AG04450 (cell line): ENCODE data around the gene STX12. TPM values are rescaled to one million over a fixed set of nuclear protein-coding genes. Genes with fewer than 3 reads are reported as not detected.
"Not testable (repeated sequence)": the region's sequence is repeated elsewhere in the genome, so short reads cannot be mapped to it uniquely, and the experiment has no call there.

ENCODE experiments used
- CTCF ChIA-PET: fragments of 300-600, 350-600 bp; formaldehyde crosslinking; extraction: SDS; loops from one replicate; lab custom pipeline; 2022; ENCODE audit warnings: antibody characterized with exemption, inconsistent platforms; lab: Charles Lee
- POLR2A ChIA-PET: fragments of 350-600 bp; formaldehyde crosslinking; extraction: SDS; loops from one replicate; lab custom pipeline; 2021; ENCODE audit warnings: antibody characterized with exemption, inconsistent platforms; lab: Yijun Ruan, JAX
- DNase-seq: peaks from one replicate; pipeline ENCODE4 v3.0.0-alpha.2; 2011; ENCODE audit warnings: low read depth, low spot score
- H3K27ac ChIP-seq: one replicate; pipeline ENCODE4 v1.5.1; 2012; ENCODE audit warnings: low read depth, low read length, control low read depth
- H3K27me3 ChIP-seq: one replicate; pipeline ENCODE4 v1.6.0; 2012; ENCODE audit warnings: low read length; ENCODE audit not compliant: control insufficient read depth, insufficient read depth
- H3K4me3 ChIP-seq: 2 replicates; pipeline ENCODE4 v1.5.1; 2011; ENCODE audit warnings: mild to moderate bottlenecking, low read depth, low read length, control low read depth
- H3K9me3 ChIP-seq: 2 replicates; pipeline ENCODE4 v1.5.1; 2012; ENCODE audit warnings: low read length; ENCODE audit not compliant: control insufficient read depth, insufficient read depth
- polyA plus RNA-seq: library from polyadenylated mRNA; depleted of rRNA; stranded (reverse); fragments of >200 nt; gene quantifications from 2 replicates; pipeline ENCODE4 v1.2.3, GENCODE V29; 2011
- TF ChIP-seq, protein P1 (sequence below): IDR thresholded peaks from 2 replicates; pipeline ENCODE4 v1.5.1; 2011; ENCODE audit warnings: low read depth, low read length, control low read depth, inconsistent platforms

The STX12 gene
- polyA plus RNA-seq, 1 experiment, result 42.6 TPM

DNA sequence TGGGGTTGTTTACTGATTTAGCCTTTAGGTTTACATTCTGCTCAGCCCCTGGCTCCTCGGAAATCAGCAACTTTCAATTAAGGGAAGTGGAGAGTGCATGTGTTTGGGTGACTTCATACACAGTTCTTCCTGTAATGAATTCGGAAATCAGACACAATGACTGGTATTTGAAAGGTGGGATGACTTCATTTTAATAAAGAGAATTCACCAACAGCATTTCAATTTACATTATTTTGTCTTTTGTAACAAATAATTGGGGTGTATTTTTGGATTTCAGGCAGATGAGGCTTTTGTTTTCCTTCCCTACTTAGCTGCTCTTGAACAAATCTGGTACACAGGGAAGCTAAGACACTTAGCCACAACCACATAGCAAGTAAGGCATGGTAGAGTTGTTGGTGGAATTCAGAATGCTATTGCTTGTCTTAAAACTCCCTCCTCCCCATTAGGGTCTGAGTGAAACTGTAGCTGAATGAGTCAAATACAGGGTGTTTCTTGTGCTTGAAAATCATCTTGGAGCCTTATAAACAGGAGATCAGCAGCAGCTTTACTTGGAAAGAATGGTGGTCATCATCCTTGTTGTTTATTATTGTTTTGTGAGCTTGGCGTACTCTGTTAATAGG is 917 bp downstream of the STX12 start:
- Histone ChIP-seq H3K9me3 (no peaks in the 10 kb centered on the region; the same call in 1 of the 2 replicates), H3K27ac (peak overlapping the region; percentile 79), H3K4me3 (peak overlapping the region; percentile 99), H3K27me3 (no peaks in the 10 kb centered on the region)
- TF ChIP-seq, protein P1, sequence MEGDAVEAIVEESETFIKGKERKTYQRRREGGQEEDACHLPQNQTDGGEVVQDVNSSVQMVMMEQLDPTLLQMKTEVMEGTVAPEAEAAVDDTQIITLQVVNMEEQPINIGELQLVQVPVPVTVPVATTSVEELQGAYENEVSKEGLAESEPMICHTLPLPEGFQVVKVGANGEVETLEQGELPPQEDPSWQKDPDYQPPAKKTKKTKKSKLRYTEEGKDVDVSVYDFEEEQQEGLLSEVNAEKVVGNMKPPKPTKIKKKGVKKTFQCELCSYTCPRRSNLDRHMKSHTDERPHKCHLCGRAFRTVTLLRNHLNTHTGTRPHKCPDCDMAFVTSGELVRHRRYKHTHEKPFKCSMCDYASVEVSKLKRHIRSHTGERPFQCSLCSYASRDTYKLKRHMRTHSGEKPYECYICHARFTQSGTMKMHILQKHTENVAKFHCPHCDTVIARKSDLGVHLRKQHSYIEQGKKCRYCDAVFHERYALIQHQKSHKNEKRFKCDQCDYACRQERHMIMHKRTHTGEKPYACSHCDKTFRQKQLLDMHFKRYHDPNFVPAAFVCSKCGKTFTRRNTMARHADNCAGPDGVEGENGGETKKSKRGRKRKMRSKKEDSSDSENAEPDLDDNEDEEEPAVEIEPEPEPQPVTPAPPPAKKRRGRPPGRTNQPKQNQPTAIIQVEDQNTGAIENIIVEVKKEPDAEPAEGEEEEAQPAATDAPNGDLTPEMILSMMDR, result no peak
- DNase-seq, result no peak
- ChIA-PET CTCF (interaction anchor here (1.1 kb wide), 1 partner anchor 105 kb away, joined by 3 read pairs; no protein-coding TSS in a partner anchor), POLR2A (interaction anchor here (1.6 to 2.2 kb wide), 4 partner anchors 11 to 102 kb away, joined by 5 to 27 read pairs (median 15); partner anchors contain the start of genes FAM76A, IFI6 and PPP1R8)

DNA sequence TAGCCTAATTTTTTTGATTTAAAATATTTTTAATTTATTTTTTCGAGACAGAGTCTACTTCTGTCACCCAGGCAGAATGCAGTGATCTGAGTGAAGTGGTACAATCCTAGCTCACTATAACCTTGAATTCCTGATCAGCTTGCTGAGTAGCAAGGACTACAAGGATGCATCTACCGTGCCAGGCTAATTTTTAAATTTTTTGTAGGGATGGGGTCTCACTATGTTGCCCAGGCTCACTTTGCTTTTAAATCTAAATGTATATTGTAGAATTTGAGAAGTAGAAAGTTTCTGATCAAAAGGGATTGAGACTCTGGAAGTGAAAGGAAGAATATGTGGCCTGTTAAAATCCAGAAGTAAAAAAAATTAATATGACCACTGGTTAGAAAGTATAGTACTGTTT is 1.6 kb downstream of the STX12 start:
- Histone ChIP-seq H3K4me3 (peak overlapping the region; percentile 99), H3K27me3 (no peaks in the 10 kb centered on the region), H3K9me3 (no peaks in the 10 kb centered on the region; the same call in 1 of the 2 replicates), H3K27ac (peak overlapping the region; percentile 21)
- CTCF ChIA-PET, result interaction anchor here (0.9 to 1.1 kb wide), 2 partner anchors 105 to 112 kb away, joined by 3 read pairs; no protein-coding TSS in a partner anchor
- POLR2A ChIA-PET, result interaction anchor here (0.6 to 2.2 kb wide), 2 partner anchors 49 to 756 kb away, joined by 5 to 25 read pairs; partner anchors contain the start of gene FAM76A
- DNase-seq, result no peak
- TF ChIP-seq, protein P1, result no peak

DNA sequence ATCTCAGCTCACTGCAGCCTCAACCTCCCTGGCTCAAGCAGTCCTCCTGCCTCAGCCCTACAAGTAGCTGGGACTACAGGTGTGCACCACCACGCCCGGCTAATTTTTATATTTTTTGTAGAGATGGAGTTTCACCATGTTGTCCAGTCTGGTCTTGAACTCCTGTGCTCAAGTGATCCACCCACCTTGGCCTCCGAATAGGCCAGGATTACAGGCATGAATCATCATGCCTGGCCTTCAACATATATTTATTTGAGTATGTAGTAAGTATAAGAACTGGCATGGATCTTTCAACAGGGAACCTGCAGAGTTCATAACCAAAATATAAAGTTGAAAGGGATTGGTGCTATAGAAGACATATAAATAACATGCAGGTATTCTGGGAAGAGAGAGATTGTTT is 2.3 kb downstream of the STX12 start:
- CTCF ChIA-PET, result interaction anchor here (0.9 kb wide), 1 partner anchor 112 kb away, joined by 3 read pairs; no protein-coding TSS in a partner anchor
- not testable (repeated sequence) for H3K27me3 ChIP-seq, DNase-seq, H3K9me3 ChIP-seq, H3K27ac ChIP-seq, H3K4me3 ChIP-seq
- POLR2A ChIA-PET, result interaction anchor here (0.6 kb wide), 1 partner anchor 756 kb away, joined by 5 read pairs; no protein-coding TSS in a partner anchor

DNA sequence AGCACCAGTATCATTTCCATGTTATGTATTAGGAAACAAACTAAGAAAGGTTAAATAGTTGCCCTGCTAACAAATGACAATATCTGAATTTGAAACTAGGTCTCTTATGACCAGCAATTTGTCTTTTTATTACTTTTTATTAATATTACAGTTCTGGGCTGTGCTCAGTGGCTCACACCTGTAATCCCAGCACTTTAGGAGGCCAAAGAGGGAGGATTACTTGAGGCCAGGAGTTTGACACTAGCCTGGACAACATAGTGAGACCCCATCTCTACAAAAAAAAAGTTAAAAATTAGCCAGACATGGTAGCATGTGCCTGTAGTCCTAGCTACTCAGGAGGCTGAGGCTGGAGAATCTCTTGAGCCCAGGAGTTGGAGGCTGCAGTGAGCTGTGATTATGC is 3.3 kb downstream of the STX12 start:
- H3K4me3 ChIP-seq, DNase-seq, H3K27ac ChIP-seq, POLR2A ChIA-PET, H3K27me3 ChIP-seq, H3K9me3 ChIP-seq: not testable (repeated sequence)
- CTCF ChIA-PET, result interaction anchor here (0.9 kb wide), 1 partner anchor 107 kb away, joined by 4 read pairs; no protein-coding TSS in a partner anchor

DNA sequence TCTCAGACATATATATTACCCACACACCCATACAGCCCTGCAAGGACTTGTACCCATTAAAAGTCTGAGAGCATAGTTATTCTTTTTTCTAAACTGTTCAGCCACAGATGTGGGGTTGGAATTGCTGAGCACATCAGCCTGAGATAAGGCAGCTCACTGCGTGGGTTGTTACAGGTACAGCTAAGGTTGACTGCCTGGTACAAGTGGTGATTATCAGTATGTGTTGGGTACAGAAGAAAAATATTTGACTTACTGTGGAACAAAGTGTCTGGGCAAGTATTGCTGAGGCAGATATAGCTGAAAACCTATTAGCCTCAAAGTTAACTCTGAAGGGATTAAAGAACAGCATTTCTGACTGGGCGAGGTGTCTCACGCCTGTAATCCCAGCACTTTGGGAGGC is 5.0 kb downstream of the STX12 start:
- Histone ChIP-seq H3K27me3 (no peaks in the 10 kb centered on the region), H3K9me3 (no peaks in the 10 kb centered on the region; the same call in 1 of the 2 replicates), H3K27ac (no peak overlapping the region), H3K4me3 (no peak overlapping the region)
- POLR2A ChIA-PET, result no interaction called here
- DNase-seq, result no peak
- TF ChIP-seq, protein P1, result no peak
- CTCF ChIA-PET, result interaction anchor here (1.0 kb wide), 1 partner anchor 109 kb away, joined by 4 read pairs; no protein-coding TSS in a partner anchor

DNA sequence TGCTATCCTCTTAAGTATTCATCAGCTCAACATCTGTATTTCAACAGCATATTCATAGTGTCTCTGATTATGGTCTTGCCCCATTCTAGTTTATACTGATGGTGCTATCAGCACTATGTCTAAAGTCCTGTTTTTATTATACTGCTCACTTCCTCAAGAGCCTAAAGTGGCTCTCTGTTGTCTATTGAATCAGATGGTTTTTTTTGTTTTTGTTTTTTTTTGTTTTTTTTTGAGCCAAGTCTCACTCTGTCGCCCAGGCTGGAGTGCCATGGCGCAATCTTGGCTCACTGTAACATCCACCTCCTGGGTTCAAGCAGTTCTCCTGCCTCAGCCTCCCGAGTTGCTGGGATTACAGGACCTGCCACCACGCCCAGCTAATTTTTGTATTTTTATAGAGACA is 6.1 kb downstream of the STX12 start:
- ChIA-PET POLR2A (no interaction called here), CTCF (no interaction called here)
- Histone ChIP-seq H3K27ac (no peak overlapping the region), H3K9me3 (no peaks in the 10 kb centered on the region), H3K27me3 (no peaks in the 10 kb centered on the region), H3K4me3 (no peak overlapping the region)
- TF ChIP-seq, protein P1, result no peak
- no peak for DNase-seq
